K562 (cell line): Measurements from ENCODE around the gene SLTM. TPM values are rescaled to one million over a fixed set of nuclear protein-coding genes. Genes with fewer than 3 reads are reported as not detected.
A peak's percentile ranks its signal among the peaks of the same experiment; 100 is the strongest.

Source experiments
- ATAC-seq: fragments of 200-7000 bp; cut with Tn5 transposase; 3 replicates; pipeline ENCODE4 v1.9.1; 2020; ENCODE audit warnings: moderate library complexity
- BruUV-seq: library from RNA; stranded (reverse); fragments of 400-500 nt; replicated peaks from 2 replicates; lab custom pipeline; 2021; lab: Mats Ljungman, UMichigan
- CTCF ChIA-PET: fragments of 300-600 bp; formaldehyde crosslinking; extraction: SDS; loops from one replicate; lab custom pipeline; 2021; ENCODE audit warnings: low intra/inter-chr PET ratio; lab: Yijun Ruan, JAX
- POLR2A ChIA-PET: fragments of 300-600, 350-650 bp; sonication (Branson Sonifier 250); formaldehyde crosslinking; extraction: SDS; loops from one replicate; lab custom pipeline; 2021; ENCODE audit warnings: antibody characterized with exemption, inconsistent platforms; lab: Yijun Ruan, JAX
- DNase-seq, 4 experiments: peaks; one replicate each; pipeline versions ENCODE4 v3.0.0 to v3.0.0-alpha.2; 2011 to 2018; ENCODE audit warnings: low spot score in 3 of 4, mixed read lengths in 3 of 4; ENCODE audit errors: extremely low read depth in 1 of 4
- FAIRE-seq: peaks from 2 replicates; lab custom pipeline; 2011; peaks lifted over from hg19 to GRCh38; lab: Jason Lieb, UNC
- H2AFZ ChIP-seq: 2 replicates; pipeline ENCODE4 v1.6.0; 2011; ENCODE audit warnings: low read depth, low read length, control low read depth, inconsistent platforms
- H3K27ac ChIP-seq: fragments of 200-600 bp; 3 replicates; pipeline ENCODE4 v1.8.0; 2011; ENCODE audit warnings: low read depth, mild to moderate bottlenecking, control low read depth, inconsistent platforms, low read length, moderate library complexity, mixed read lengths; ENCODE audit errors: extremely low read depth
- H3K27me3 ChIP-seq, 2 experiments: fragments of 300-600 bp in 1 of 2; 2 replicates in 1 of 2; 3 replicates in 1 of 2; pipeline versions ENCODE4 v1.6.0 to v1.8.0; 2011; ENCODE audit warnings: inconsistent platforms in 2 of 2, low read length in 2 of 2, mild to moderate bottlenecking in 1 of 2, mixed read lengths in 1 of 2, moderate library complexity in 1 of 2; ENCODE audit not compliant: control insufficient read depth in 2 of 2, insufficient read depth in 2 of 2
- H3K36me3 ChIP-seq: fragments of 300-600 bp; 3 replicates; pipeline ENCODE4 v1.8.0; 2011; ENCODE audit warnings: mild to moderate bottlenecking, low read length, inconsistent platforms; ENCODE audit not compliant: control insufficient read depth, insufficient read depth
- H3K4me1 ChIP-seq, 2 experiments: fragments of 200-600 bp in 1 of 2; replicated peaks in 1 of 2; 2 replicates in 1 of 2; 3 replicates in 1 of 2; pipeline versions ENCODE4 v1.5.1 to v1.8.0; 2011; ENCODE audit warnings: inconsistent platforms in 2 of 2, low read length in 2 of 2, mild to moderate bottlenecking in 1 of 2, mixed read lengths in 1 of 2, moderate library complexity in 1 of 2; ENCODE audit not compliant: control insufficient read depth in 2 of 2, insufficient read depth in 2 of 2
- H3K4me2 ChIP-seq: 2 replicates; pipeline ENCODE4 v1.6.1; 2011; ENCODE audit warnings: low read length, control low read depth, inconsistent platforms, mixed read lengths; ENCODE audit not compliant: insufficient read depth
- H3K4me3 ChIP-seq: fragments of 200-600 bp; sonication (generic), shearing (Covaris generic); 2 replicates; pipeline ENCODE4 v1.5.1; 2016; ENCODE audit warnings: control low read depth, inconsistent platforms
- H3K79me2 ChIP-seq: fragments of 200-600 bp; 3 replicates; pipeline ENCODE4 v1.8.0; 2011; ENCODE audit warnings: low read length, inconsistent platforms; ENCODE audit not compliant: control insufficient read depth, insufficient read depth
- H3K9ac ChIP-seq, 2 experiments: 2 replicates each; pipeline versions ENCODE4 v1.6.0 to v1.6.1; 2011; ENCODE audit warnings: low read depth in 2 of 2, low read length in 2 of 2, control low read depth in 1 of 2, inconsistent platforms in 1 of 2, mild to moderate bottlenecking in 1 of 2, mixed read lengths in 1 of 2; ENCODE audit not compliant: insufficient read depth in 1 of 2
- H3K9me1 ChIP-seq: one replicate; pipeline ENCODE4 v1.6.0; 2011; ENCODE audit warnings: inconsistent platforms, mild to moderate bottlenecking, low read length, moderate library complexity; ENCODE audit not compliant: control insufficient read depth, insufficient read depth
- H3K9me3 ChIP-seq: replicated peaks from 2 replicates; pipeline ENCODE4 v1.5.1; 2011; ENCODE audit warnings: low read depth, low read length, inconsistent platforms; ENCODE audit not compliant: control insufficient read depth, insufficient read depth
- H4K20me1 ChIP-seq: replicated peaks from 2 replicates; pipeline ENCODE4 v1.6.1; 2011; ENCODE audit warnings: low read length, inconsistent platforms, mixed read lengths; ENCODE audit not compliant: control insufficient read depth, insufficient read depth
- CREM ChIP-seq: IDR thresholded peaks from 2 replicates; pipeline ENCODE4 v1.6.1; 2014; ENCODE audit warnings: antibody characterized with exemption, low read depth
- CTBP1 ChIP-seq: fragments of 450-650 bp; IDR thresholded peaks from 2 replicates; pipeline ENCODE4 v1.6.1; 2016; ENCODE audit warnings: borderline replicate concordance
- NFATC3 ChIP-seq: fragments of 450-650 bp; IDR thresholded peaks from 2 replicates; pipeline ENCODE4 v1.6.1; 2017; ENCODE audit warnings: mild to moderate bottlenecking
- RAD21 ChIP-seq, 2 experiments: fragments of 250-450 bp in 1 of 2; fragments of 450-650 bp in 1 of 2; sonication (Bioruptor Pico) in 1 of 2; formaldehyde crosslinking in 1 of 2; IDR thresholded peaks in 1 of 2; conservative IDR thresholded peaks in 1 of 2; 2 replicates each; pipeline versions ENCODE4 v1.4.0 to v1.8.0; 2020 to 2022; ENCODE audit warnings: mild to moderate bottlenecking in 2 of 2, moderate library complexity in 1 of 2
- TAF7 ChIP-seq: fragments of 450-650 bp; IDR thresholded peaks from 2 replicates; pipeline ENCODE4 v1.6.1; 2016; ENCODE audit warnings: missing genetic modification characterization, missing compliant biosample characterization
- WGBS: fragments of 100-300 bp; shearing (Covaris generic); methylation state at CpG from one replicate; pipeline ENCODE4 v1.1.6; 2016; ENCODE audit warnings: low coverage, mixed read lengths; ENCODE audit not compliant: insufficient coverage; ENCODE audit errors: missing lambda C conversion rate; 5-methylcytosine and 5-hydroxymethylcytosine counted together
- in situ Hi-C: fragments of 300-500 bp; cut with MboI; formaldehyde crosslinking; loops from 4 replicates; pipeline ENCODE4 v1.15.0; 2018; ENCODE audit warnings: inconsistent platforms, mixed read lengths
- intact Hi-C: fragments of 100-400 bp; cut with micrococcal nuclease; formaldehyde crosslinking; loops from 2 replicates; pipeline ENCODE4 v1.14.2; 2022
- polyA plus RNA-seq, 8 experiments: library from polyadenylated mRNA; depleted of rRNA in 4 of 8; stranded (reverse) in 5 of 8; unstranded in 3 of 8; fragments of >200 nt; fragmentation: Nextera tagmentation in 2 of 8; fragmentation: Illumina TruSeq in 1 of 8; extraction: Ambion mirVana in 2 of 8; extraction: Trizol in 1 of 8; gene quantifications; 2 replicates each; pipeline versions ENCODE4 v1.2.1 to v1.2.3, GENCODE V29; 2011 to 2014; ENCODE audit warnings: inconsistent platforms in 1 of 8, missing spikeins in 1 of 8
- total RNA-seq, 7 experiments: library from RNA; depleted of rRNA in 6 of 7; stranded (reverse); fragments of >200 nt in 6 of 7; fragmentation: Illumina TruSeq in 2 of 7; extraction: Trizol in 2 of 7; gene quantifications; 2 replicates each; pipeline versions ENCODE4 v1.2.1 to v1.2.3, GENCODE V29; 2011 to 2021; ENCODE audit warnings: low replicate concordance in 1 of 7
- TF ChIP-seq, protein P1 (sequence below): IDR thresholded peaks from 2 replicates; pipeline ENCODE4 v1.6.1; 2011; ENCODE audit warnings: borderline replicate concordance, low read depth, mild to moderate bottlenecking, moderate library complexity, low read length; ENCODE audit not compliant: insufficient read depth, poor library complexity, severe bottlenecking
- TF ChIP-seq, protein P2 (sequence below): fragments of 450-650 bp; IDR thresholded peaks from 2 replicates; pipeline ENCODE4 v1.6.1; 2016
- TF ChIP-seq, protein P3 (sequence below), 3 experiments: IDR thresholded peaks in 2 of 3; conservative IDR thresholded peaks in 1 of 3; 2 replicates each; pipeline ENCODE4 v1.5.1; 2011 to 2012; ENCODE audit warnings: low read length in 3 of 3, mild to moderate bottlenecking in 3 of 3, control low read depth in 2 of 3, improper control_type of control experiment in 1 of 3, inconsistent platforms in 1 of 3, low read depth in 1 of 3, mixed read lengths in 1 of 3, moderate library complexity in 1 of 3; ENCODE audit not compliant: insufficient read depth in 2 of 3
- TF ChIP-seq, protein P4 (sequence below): fragments of 450-650 bp; formaldehyde crosslinking; conservative IDR thresholded peaks from 2 replicates; pipeline ENCODE4 v1.4.0; 2022; ENCODE audit warnings: mild to moderate bottlenecking, missing genetic modification characterization

SLTM gene
- total and polyA plus RNA-seq, 9 of the 15 experiments (the other 6 are each of a cell fraction or from before 2014, with no cell fraction given): 39.5 to 163 (median 102) TPM

DNA sequence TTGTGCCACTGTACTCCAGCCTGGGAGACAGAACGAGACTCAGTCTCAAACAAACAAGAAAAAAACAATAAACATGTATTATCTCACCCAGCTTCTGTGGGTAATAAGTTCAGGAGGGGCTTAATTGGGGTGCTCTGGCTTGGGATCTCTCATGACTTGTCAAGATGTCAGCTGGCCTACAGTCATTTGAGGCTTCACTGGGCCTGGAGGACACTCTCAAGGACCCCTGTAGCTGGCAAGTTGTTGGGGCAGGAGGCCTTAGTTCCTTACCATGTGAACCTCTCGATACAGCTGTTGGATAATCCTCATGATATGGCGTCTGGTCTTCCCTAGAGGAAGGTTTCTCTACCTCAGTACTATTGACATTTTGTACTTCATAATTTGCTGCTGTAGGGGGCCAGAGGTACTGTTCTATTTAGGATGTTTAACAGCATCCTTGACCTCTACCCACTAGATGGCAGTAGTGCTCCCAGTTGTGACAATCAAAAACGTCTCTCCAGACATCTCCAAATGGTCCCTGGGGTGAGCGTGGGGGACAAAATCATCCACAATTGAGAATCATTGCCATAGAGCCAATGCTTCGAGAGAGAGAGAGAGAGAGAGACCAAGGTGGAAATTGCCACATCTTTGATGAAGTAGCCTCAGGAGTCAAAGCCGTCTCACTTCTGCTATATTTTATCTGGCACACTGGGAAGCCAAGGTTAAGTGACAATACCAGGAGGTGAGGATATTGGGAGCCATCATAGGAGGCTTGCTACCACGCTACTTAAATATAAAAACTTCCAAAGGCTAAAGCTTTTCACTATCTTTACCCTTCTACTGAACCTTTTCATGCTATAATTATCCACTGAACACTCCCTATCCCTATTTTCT lies 23.9 kb upstream of the SLTM start:
- no peak overlapping the region for H3K4me3 ChIP-seq
- no peaks in the 10 kb centered on the region for H3K79me2 ChIP-seq
- H3K9me3 ChIP-seq: no peaks in the 10 kb centered on the region
- WGBS: 16% methylated on average over 8 of the region's 8 CpGs
- FAIRE-seq (peak; percentile 95), DNase-seq (peak; percentile 57 to 84 (median 59)), ATAC-seq (peak; percentile 97)
- BruUV-seq: no TSS peak
- POLR2A ChIA-PET: interaction anchor here (0.6 kb wide), 2 partner anchors 9 to 26 kb away, joined by 3 read pairs; no protein-coding TSS in a partner anchor
- in situ Hi-C loops: no loop called here
- H4K20me1 ChIP-seq: no peaks in the 10 kb centered on the region
- intact Hi-C loops: loop anchor here (1.0 kb wide), 1 partner anchor 181 kb away; no protein-coding TSS in a partner anchor
- H3K27me3 ChIP-seq: no peaks in the 10 kb centered on the region
- no peak overlapping the region for H3K27ac ChIP-seq
- H3K4me1 ChIP-seq: peaks cover 0 to 7% of the 10 kb centered on the region in 2 experiments; a peak in 2 of 5 replicates
- no peaks in the 10 kb centered on the region for H3K36me3 ChIP-seq
- peak overlapping the region; percentile 72 for H2AFZ ChIP-seq
- CTCF ChIA-PET: interaction anchor here (1.0 kb wide), 1 partner anchor 536 kb away, joined by 4 read pairs; no protein-coding TSS in a partner anchor
- no peaks in the 10 kb centered on the region for H3K9me1 ChIP-seq
- H3K4me2 ChIP-seq: no peak overlapping the region; the same call in 1 of the 2 replicates
- H3K9ac ChIP-seq: no peak overlapping the region
- TF ChIP-seq, protein P1, sequence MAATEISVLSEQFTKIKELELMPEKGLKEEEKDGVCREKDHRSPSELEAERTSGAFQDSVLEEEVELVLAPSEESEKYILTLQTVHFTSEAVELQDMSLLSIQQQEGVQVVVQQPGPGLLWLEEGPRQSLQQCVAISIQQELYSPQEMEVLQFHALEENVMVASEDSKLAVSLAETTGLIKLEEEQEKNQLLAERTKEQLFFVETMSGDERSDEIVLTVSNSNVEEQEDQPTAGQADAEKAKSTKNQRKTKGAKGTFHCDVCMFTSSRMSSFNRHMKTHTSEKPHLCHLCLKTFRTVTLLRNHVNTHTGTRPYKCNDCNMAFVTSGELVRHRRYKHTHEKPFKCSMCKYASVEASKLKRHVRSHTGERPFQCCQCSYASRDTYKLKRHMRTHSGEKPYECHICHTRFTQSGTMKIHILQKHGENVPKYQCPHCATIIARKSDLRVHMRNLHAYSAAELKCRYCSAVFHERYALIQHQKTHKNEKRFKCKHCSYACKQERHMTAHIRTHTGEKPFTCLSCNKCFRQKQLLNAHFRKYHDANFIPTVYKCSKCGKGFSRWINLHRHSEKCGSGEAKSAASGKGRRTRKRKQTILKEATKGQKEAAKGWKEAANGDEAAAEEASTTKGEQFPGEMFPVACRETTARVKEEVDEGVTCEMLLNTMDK: peak; percentile 50
- TF ChIP-seq CREM: 0 out of 2 replicates have a peak, but pooled peaks have one; percentile 23
- TF ChIP-seq, protein P2, sequence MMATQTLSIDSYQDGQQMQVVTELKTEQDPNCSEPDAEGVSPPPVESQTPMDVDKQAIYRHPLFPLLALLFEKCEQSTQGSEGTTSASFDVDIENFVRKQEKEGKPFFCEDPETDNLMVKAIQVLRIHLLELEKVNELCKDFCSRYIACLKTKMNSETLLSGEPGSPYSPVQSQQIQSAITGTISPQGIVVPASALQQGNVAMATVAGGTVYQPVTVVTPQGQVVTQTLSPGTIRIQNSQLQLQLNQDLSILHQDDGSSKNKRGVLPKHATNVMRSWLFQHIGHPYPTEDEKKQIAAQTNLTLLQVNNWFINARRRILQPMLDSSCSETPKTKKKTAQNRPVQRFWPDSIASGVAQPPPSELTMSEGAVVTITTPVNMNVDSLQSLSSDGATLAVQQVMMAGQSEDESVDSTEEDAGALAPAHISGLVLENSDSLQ: peak; percentile 60
- TF ChIP-seq, protein P3, sequence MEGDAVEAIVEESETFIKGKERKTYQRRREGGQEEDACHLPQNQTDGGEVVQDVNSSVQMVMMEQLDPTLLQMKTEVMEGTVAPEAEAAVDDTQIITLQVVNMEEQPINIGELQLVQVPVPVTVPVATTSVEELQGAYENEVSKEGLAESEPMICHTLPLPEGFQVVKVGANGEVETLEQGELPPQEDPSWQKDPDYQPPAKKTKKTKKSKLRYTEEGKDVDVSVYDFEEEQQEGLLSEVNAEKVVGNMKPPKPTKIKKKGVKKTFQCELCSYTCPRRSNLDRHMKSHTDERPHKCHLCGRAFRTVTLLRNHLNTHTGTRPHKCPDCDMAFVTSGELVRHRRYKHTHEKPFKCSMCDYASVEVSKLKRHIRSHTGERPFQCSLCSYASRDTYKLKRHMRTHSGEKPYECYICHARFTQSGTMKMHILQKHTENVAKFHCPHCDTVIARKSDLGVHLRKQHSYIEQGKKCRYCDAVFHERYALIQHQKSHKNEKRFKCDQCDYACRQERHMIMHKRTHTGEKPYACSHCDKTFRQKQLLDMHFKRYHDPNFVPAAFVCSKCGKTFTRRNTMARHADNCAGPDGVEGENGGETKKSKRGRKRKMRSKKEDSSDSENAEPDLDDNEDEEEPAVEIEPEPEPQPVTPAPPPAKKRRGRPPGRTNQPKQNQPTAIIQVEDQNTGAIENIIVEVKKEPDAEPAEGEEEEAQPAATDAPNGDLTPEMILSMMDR (IDR thresholded peaks at IDR 0.05 in 2 of 3, conservative IDR thresholded peaks at IDR 0.05 in 1 of 3; ENCODE audit: insufficient read depth in 2 of 3, low read depth in 1 of 3, low read length in 3 of 3): peak; percentile 89 to 98 (median 97)
- TF ChIP-seq, protein P4, sequence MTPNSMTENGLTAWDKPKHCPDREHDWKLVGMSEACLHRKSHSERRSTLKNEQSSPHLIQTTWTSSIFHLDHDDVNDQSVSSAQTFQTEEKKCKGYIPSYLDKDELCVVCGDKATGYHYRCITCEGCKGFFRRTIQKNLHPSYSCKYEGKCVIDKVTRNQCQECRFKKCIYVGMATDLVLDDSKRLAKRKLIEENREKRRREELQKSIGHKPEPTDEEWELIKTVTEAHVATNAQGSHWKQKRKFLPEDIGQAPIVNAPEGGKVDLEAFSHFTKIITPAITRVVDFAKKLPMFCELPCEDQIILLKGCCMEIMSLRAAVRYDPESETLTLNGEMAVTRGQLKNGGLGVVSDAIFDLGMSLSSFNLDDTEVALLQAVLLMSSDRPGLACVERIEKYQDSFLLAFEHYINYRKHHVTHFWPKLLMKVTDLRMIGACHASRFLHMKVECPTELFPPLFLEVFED (CRISPR knock-in tag): no peak
- peak; percentile 74; the same call in 1 of the 2 replicates for TF ChIP-seq CTBP1
- peak; percentile 57; the same call in 1 of the 2 replicates for TF ChIP-seq NFATC3
- TF ChIP-seq TAF7 (tag): no peak
- TF ChIP-seq RAD21 (CRISPR knock-in tag; conservative IDR thresholded peaks at IDR 0.05 in 1 of 2, IDR thresholded peaks at IDR 0.05 in 1 of 2): peak; percentile 35 to 81
